ENCODE results near the gene PARVG.

GRCh38 chr22:44244265-44244822 is 63.6 kb downstream of the PARVG start:
- no peak for TF ChIP-seq CTCF (conservative IDR thresholded peaks at IDR 0.05 in 1 of 2, IDR thresholded peaks at IDR 0.05 in 1 of 2; ENCODE audit: extremely low read depth in 1 of 2, insufficient read depth in 1 of 2, low read depth in 1 of 2, low read length in 2 of 2)
- TF ChIP-seq EZH2 (IDR thresholded peaks at IDR 0.05; ENCODE audit: borderline replicate concordance, low read length): no peak

All from mammary epithelial cell (primary cell).